GM18499 (cell line): ENCODE data around the gene CNGA2.

ENCODE experiments used
- ATAC-seq: cut with Tn5 transposase; IDR thresholded peaks from one replicate; pipeline ENCODE4 v1.9.1; 2021; ENCODE audit warnings: moderate number of reproducible peaks; ENCODE audit not compliant: insufficient read depth, unreplicated experiment

Gene CNGA2

GRCh38 chrX:151711154-151711553 is 23.4 kb upstream of the CNGA2 start:
- ATAC-seq, result no peak

GRCh38 chrX:151711787-151712186 is 22.8 kb upstream of the CNGA2 start:
- ATAC-seq, result no peak

GRCh38 chrX:151712253-151712652 is 22.3 kb upstream of the CNGA2 start:
- no peak for ATAC-seq

GRCh38 chrX:151713849-151714248 is 20.7 kb upstream of the CNGA2 start:
- ATAC-seq, result no peak

- no peak for ATAC-seq
Measured at GRCh38 chrX:151714362-151714761, 20.2 kb upstream of the CNGA2 start.

- no peak for ATAC-seq
Measured at GRCh38 chrX:151715752-151716151, 18.8 kb upstream of the CNGA2 start, which contains the start of gene FATE1. FATE1 (plus strand) TSS chrX:151716035; CDS start chrX:151716120, 85 bp downstream.

- no peak for ATAC-seq
Measured at GRCh38 chrX:151722241-151722846, 12.2 kb upstream of the CNGA2 start.

GRCh38 chrX:151723156-151723760 is 11.3 kb upstream of the CNGA2 start:
- no peak for ATAC-seq

GRCh38 chrX:151724563-151725337 is 9.8 kb upstream of the CNGA2 start:
- no peak for ATAC-seq

GRCh38 chrX:151725338-151725614 is 9.3 kb upstream of the CNGA2 start:
- no peak for ATAC-seq

GRCh38 chrX:151726751-151727150 is 7.8 kb upstream of the CNGA2 start:
- ATAC-seq, result no peak

GRCh38 chrX:151727346-151727745 is 7.2 kb upstream of the CNGA2 start:
- no peak for ATAC-seq

- ATAC-seq, result no peak
Measured at GRCh38 chrX:151729056-151729725, 5.4 kb upstream of the CNGA2 start.

GRCh38 chrX:151735219-151735618 is 673 bp downstream of the CNGA2 start:
- no peak for ATAC-seq

- ATAC-seq, result no peak
Measured at GRCh38 chrX:151736685-151737084, 2.1 kb downstream of the CNGA2 start.

GRCh38 chrX:151737494-151737893 is 2.9 kb downstream of the CNGA2 start:
- no peak for ATAC-seq

GRCh38 chrX:151738751-151739150 is 4.2 kb downstream of the CNGA2 start:
- ATAC-seq, result no peak

- no peak for ATAC-seq
Measured at GRCh38 chrX:151741606-151742005, 7.1 kb downstream of the CNGA2 start.

- no peak for ATAC-seq
Measured at GRCh38 chrX:151742311-151742710, 7.8 kb downstream of the CNGA2 start.

- ATAC-seq, result no peak
Measured at GRCh38 chrX:151743651-151744470, 9.3 kb downstream of the CNGA2 start.
